ENCODE measurements around the gene DCLK1.

DNA sequence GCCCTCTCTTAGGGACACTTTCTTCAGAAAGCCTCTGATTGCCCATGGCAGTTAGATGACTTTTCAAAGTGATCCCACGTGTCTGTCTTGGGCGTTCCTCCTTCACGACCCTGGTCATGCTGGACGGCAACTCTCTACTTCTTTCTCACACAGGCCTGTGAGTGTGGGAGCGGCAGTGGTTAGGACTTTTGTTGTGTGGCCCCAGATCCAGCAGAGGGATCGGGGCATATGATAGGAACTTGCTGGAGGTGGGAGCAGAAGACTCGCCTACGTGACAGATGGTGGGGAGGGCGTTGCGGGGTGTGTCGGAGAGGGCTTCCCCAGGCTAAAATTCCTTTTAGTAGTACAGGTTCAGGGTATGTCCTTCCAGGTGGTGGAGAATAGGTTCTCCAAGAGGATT, 365.2 kb downstream of the DCLK1 start:
- TF ChIP-seq CTCF (IDR thresholded peaks at IDR 0.05) (no peak), POLR2A (IDR thresholded peaks at IDR 0.05) (no peak)

Measured in uterus (tissue), 2 donors.